HCT116 (cell line): ENCODE measurements around the gene RHOBTB1. TPM values are rescaled to one million over a fixed set of nuclear protein-coding genes. Genes with fewer than 3 reads are reported as not detected.

ENCODE experiments used
- ATAC-seq: fragments of 200-7000 bp; cut with Tn5 transposase; 2 replicates; pipeline ENCODE4 v1.9.1; 2020; ENCODE audit warnings: mild to moderate bottlenecking, moderate library complexity
- BruUV-seq: library from RNA; stranded (reverse); fragments of 400-500 nt; replicated peaks from 2 replicates; lab custom pipeline; 2021; lab: Mats Ljungman, UMichigan
- CTCF ChIA-PET: fragments of 300-600 bp; sonication (Branson Sonifier 250); formaldehyde crosslinking; loops from one replicate; lab custom pipeline; 2021; ENCODE audit warnings: antibody characterized with exemption; lab: Charles Lee
- POLR2A ChIA-PET: fragments of 300-600, 350-600 bp; sonication (Branson Sonifier 250); formaldehyde crosslinking; loops from one replicate; lab custom pipeline; 2021; ENCODE audit warnings: antibody characterized with exemption; lab: Charles Lee
- RAD21 ChIA-PET, 2 experiments: fragments of 300-600 bp; sonication (Branson Sonifier 250); formaldehyde crosslinking; loops; one replicate each; lab custom pipeline; 2023; ENCODE audit warnings: low total read pairs in 2 of 2; ENCODE audit not compliant: uncharacterized antibody in 2 of 2, unreplicated experiment in 2 of 2, low non-redundant PET in 1 of 2; lab: Charles Lee
- DNase-seq: peaks from one replicate; pipeline ENCODE4 v3.0.0-alpha.2; 2010; ENCODE audit warnings: low read depth, low spot score
- H2AFZ ChIP-seq: fragments of 200-600 bp; shearing (Covaris generic), sonication (generic); 2 replicates; pipeline ENCODE4 v1.6.1; 2017; ENCODE audit warnings: low read depth, mixed run types, mixed read lengths, antibody characterized with exemption, low read length; ENCODE audit not compliant: poor library complexity, severe bottlenecking
- H3K27ac ChIP-seq: 2 replicates; pipeline ENCODE4 v1.5.1; 2012; ENCODE audit warnings: low read depth, low read length
- H3K27me3 ChIP-seq: fragments of 200-600 bp; sonication (generic); 2 replicates; pipeline ENCODE4 v1.6.1; 2016; ENCODE audit warnings: mixed run types, low read length, mixed read lengths; ENCODE audit not compliant: insufficient read depth
- H3K36me3 ChIP-seq, 2 experiments: fragments of 200-500 bp in 1 of 2; fragments of 200-600 bp in 1 of 2; sonication (Bioruptor generic) in 1 of 2; sonication (generic) in 1 of 2; 2 replicates each; pipeline versions ENCODE4 v1.5.1 to v1.6.1; 2014 to 2016; ENCODE audit warnings: low read length in 2 of 2, inconsistent platforms in 1 of 2, mixed read lengths in 1 of 2, mixed run types in 1 of 2; ENCODE audit not compliant: insufficient read depth in 2 of 2, control insufficient read depth in 1 of 2
- H3K4me1 ChIP-seq, 2 experiments: fragments of 200-600 bp in 1 of 2; sonication (generic) in 1 of 2; 2 replicates each; pipeline versions ENCODE4 v1.5.1 to v1.6.1; 2012 to 2017; ENCODE audit warnings: low read length in 2 of 2, inconsistent platforms in 1 of 2, mild to moderate bottlenecking in 1 of 2, mixed read lengths in 1 of 2, mixed run types in 1 of 2, moderate library complexity in 1 of 2; ENCODE audit not compliant: insufficient read depth in 2 of 2, control insufficient read depth in 1 of 2
- H3K4me2 ChIP-seq: fragments of 200-600 bp; sonication (generic); 2 replicates; pipeline ENCODE4 v1.6.1; 2017; ENCODE audit warnings: mixed run types, low read length, mixed read lengths
- H3K4me3 ChIP-seq, 2 experiments: fragments of 200-600 bp in 1 of 2; sonication (generic) in 1 of 2; replicated peaks in 1 of 2; 2 replicates each; pipeline ENCODE4 v1.5.1; 2011 to 2016; ENCODE audit warnings: low read length in 2 of 2, control low read depth in 1 of 2, low read depth in 1 of 2, mild to moderate bottlenecking in 1 of 2, mixed read lengths in 1 of 2, mixed run types in 1 of 2
- H3K79me2 ChIP-seq: fragments of 200-600 bp; sonication (generic); 2 replicates; pipeline ENCODE4 v1.6.1; 2017; ENCODE audit warnings: mild to moderate bottlenecking, mixed run types, low read length, moderate library complexity, mixed read lengths; ENCODE audit not compliant: insufficient read depth
- H3K9ac ChIP-seq: fragments of 200-600 bp; sonication (generic); 2 replicates; pipeline ENCODE4 v1.6.1; 2016; ENCODE audit warnings: low read length, mixed read lengths
- H3K9me2 ChIP-seq: fragments of 200-600 bp; sonication (generic), shearing (Covaris generic); 2 replicates; pipeline ENCODE4 v1.6.1; 2017; ENCODE audit warnings: mixed run types, mild to moderate bottlenecking, moderate library complexity; ENCODE audit not compliant: insufficient read depth
- H3K9me3 ChIP-seq, 2 experiments: fragments of 200-500 bp in 1 of 2; fragments of 200-600 bp in 1 of 2; sonication (Bioruptor generic) in 1 of 2; sonication (generic) in 1 of 2; 2 replicates each; pipeline ENCODE4 v1.6.1; 2014 to 2017; ENCODE audit warnings: low read length in 2 of 2, mixed read lengths in 2 of 2, inconsistent platforms in 1 of 2, low read depth in 1 of 2, mild to moderate bottlenecking in 1 of 2, mixed run types in 1 of 2, moderate library complexity in 1 of 2; ENCODE audit not compliant: control insufficient read depth in 1 of 2, insufficient read depth in 1 of 2
- H4K20me1 ChIP-seq: fragments of 200-600 bp; sonication (generic), shearing (Covaris generic); 2 replicates; pipeline ENCODE4 v1.6.1; 2017; ENCODE audit warnings: mixed run types, mild to moderate bottlenecking, moderate library complexity; ENCODE audit not compliant: insufficient read depth
- CEBPB ChIP-seq: IDR thresholded peaks from 2 replicates; pipeline ENCODE4 v1.6.1; 2012; ENCODE audit warnings: low read depth
- ELF1 ChIP-seq: IDR thresholded peaks from 2 replicates; pipeline ENCODE4 v1.6.1; 2012; ENCODE audit warnings: low read depth, borderline replicate concordance
- JUND ChIP-seq: IDR thresholded peaks from 2 replicates; pipeline ENCODE4 v1.6.1; 2012
- SP1 ChIP-seq: IDR thresholded peaks from 2 replicates; pipeline ENCODE4 v1.6.1; 2012; ENCODE audit warnings: low read depth
- ZNF274 ChIP-seq: fragments of 200-500 bp; sonication (Bioruptor generic); IDR thresholded peaks from 2 replicates; pipeline ENCODE4 v1.6.1; 2014; ENCODE audit warnings: mild to moderate bottlenecking, low read depth, low read length, inconsistent platforms
- intact Hi-C: fragments of 100-400 bp; cut with micrococcal nuclease; formaldehyde crosslinking; loops from 2 replicates; pipeline ENCODE4 v1.10.0; 2022
- total RNA-seq: library from RNA; stranded (reverse); gene quantifications from one replicate; pipeline ENCODE4 v1.2.1, GENCODE V29; 2021; ENCODE audit not compliant: unreplicated experiment
- TF ChIP-seq, protein P1 (sequence below): IDR thresholded peaks from 2 replicates; pipeline ENCODE4 v1.6.1; 2012
- TF ChIP-seq, protein P2 (sequence below): IDR thresholded peaks from 2 replicates; pipeline ENCODE4 v1.6.1; 2012; ENCODE audit warnings: low read depth
- TF ChIP-seq, protein P3 (sequence below), 3 experiments: fragments of 200-600 bp in 1 of 3; sonication (generic) in 1 of 3; IDR thresholded peaks in 2 of 3; conservative IDR thresholded peaks in 1 of 3; 2 replicates each; pipeline ENCODE4 v1.5.1; 2012 to 2017; ENCODE audit warnings: low read depth in 2 of 3, low read length in 2 of 3, antibody characterized with exemption in 1 of 3, borderline replicate concordance in 1 of 3, control low read depth in 1 of 3, mild to moderate bottlenecking in 1 of 3, mixed read lengths in 1 of 3, mixed run types in 1 of 3, moderate library complexity in 1 of 3; ENCODE audit not compliant: insufficient read depth in 1 of 3

Gene RHOBTB1
- total RNA-seq, 1 experiment from 2014 or later: 1.6 TPM

DNA sequence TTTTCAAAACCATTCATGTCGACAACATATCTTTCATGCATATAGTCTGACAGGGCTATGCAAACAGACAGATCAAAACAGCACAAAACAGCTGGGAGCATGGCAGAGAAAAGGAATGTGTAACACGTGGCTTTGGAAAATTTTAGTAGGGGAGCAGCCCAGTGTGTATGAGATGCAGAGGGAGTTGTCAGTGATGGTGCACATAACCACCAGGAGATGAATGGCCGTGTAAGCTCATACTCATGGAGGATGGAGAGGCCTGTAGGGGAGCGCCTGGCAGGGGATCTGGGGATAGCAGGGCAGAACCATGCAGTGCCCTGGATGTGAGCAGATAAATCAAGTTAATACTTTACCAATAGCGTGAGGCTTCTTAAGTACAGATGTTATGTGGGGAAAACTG, 45.7 kb downstream of the RHOBTB1 start:
- Histone ChIP-seq H3K4me2 (no peak overlapping the region), H3K4me3 (no peak overlapping the region), H3K9me2 (no peaks in the 10 kb centered on the region), H2AFZ (no peak overlapping the region), H3K27me3 (no peaks in the 10 kb centered on the region), H3K9ac (no peak overlapping the region), H3K27ac (no peak overlapping the region), H3K4me1 (no peaks in the 10 kb centered on the region), H4K20me1 (no peaks in the 10 kb centered on the region), H3K9me3 (no peaks in the 10 kb centered on the region), H3K36me3 (no peaks in the 10 kb centered on the region), H3K79me2 (no peaks in the 10 kb centered on the region)
- ATAC-seq (no peak), DNase-seq (no peak)
- TF ChIP-seq, protein P1, sequence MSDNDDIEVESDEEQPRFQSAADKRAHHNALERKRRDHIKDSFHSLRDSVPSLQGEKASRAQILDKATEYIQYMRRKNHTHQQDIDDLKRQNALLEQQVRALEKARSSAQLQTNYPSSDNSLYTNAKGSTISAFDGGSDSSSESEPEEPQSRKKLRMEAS: no peak
- no peak for TF ChIP-seq ZNF274
- TF ChIP-seq, protein P2, sequence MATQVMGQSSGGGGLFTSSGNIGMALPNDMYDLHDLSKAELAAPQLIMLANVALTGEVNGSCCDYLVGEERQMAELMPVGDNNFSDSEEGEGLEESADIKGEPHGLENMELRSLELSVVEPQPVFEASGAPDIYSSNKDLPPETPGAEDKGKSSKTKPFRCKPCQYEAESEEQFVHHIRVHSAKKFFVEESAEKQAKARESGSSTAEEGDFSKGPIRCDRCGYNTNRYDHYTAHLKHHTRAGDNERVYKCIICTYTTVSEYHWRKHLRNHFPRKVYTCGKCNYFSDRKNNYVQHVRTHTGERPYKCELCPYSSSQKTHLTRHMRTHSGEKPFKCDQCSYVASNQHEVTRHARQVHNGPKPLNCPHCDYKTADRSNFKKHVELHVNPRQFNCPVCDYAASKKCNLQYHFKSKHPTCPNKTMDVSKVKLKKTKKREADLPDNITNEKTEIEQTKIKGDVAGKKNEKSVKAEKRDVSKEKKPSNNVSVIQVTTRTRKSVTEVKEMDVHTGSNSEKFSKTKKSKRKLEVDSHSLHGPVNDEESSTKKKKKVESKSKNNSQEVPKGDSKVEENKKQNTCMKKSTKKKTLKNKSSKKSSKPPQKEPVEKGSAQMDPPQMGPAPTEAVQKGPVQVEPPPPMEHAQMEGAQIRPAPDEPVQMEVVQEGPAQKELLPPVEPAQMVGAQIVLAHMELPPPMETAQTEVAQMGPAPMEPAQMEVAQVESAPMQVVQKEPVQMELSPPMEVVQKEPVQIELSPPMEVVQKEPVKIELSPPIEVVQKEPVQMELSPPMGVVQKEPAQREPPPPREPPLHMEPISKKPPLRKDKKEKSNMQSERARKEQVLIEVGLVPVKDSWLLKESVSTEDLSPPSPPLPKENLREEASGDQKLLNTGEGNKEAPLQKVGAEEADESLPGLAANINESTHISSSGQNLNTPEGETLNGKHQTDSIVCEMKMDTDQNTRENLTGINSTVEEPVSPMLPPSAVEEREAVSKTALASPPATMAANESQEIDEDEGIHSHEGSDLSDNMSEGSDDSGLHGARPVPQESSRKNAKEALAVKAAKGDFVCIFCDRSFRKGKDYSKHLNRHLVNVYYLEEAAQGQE: no peak
- no peak for TF ChIP-seq CEBPB
- TF ChIP-seq, protein P3, sequence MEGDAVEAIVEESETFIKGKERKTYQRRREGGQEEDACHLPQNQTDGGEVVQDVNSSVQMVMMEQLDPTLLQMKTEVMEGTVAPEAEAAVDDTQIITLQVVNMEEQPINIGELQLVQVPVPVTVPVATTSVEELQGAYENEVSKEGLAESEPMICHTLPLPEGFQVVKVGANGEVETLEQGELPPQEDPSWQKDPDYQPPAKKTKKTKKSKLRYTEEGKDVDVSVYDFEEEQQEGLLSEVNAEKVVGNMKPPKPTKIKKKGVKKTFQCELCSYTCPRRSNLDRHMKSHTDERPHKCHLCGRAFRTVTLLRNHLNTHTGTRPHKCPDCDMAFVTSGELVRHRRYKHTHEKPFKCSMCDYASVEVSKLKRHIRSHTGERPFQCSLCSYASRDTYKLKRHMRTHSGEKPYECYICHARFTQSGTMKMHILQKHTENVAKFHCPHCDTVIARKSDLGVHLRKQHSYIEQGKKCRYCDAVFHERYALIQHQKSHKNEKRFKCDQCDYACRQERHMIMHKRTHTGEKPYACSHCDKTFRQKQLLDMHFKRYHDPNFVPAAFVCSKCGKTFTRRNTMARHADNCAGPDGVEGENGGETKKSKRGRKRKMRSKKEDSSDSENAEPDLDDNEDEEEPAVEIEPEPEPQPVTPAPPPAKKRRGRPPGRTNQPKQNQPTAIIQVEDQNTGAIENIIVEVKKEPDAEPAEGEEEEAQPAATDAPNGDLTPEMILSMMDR (IDR thresholded peaks at IDR 0.05 in 2 of 3, conservative IDR thresholded peaks at IDR 0.05 in 1 of 3; ENCODE audit: borderline replicate concordance in 1 of 3, insufficient read depth in 1 of 3, low read depth in 2 of 3, low read length in 2 of 3): no peak
- TF ChIP-seq ELF1: no peak
- TF ChIP-seq SP1: no peak
- TF ChIP-seq JUND: no peak
- BruUV-seq: no TSS peak
- CTCF ChIA-PET: no interaction called here
- POLR2A ChIA-PET: no interaction called here
- RAD21 ChIA-PET: no interaction called here
- intact Hi-C loops: no loop called here
